Embryonic facial prominence (tissue), 1 donor: ENCODE results near the gene ARHGEF12.

ENCODE experiments used
- DNase-seq: peaks from one replicate; pipeline ENCODE4 v3.0.0-alpha.2; 2016; ENCODE audit errors: extremely low spot score

The ARHGEF12 gene

DNA sequence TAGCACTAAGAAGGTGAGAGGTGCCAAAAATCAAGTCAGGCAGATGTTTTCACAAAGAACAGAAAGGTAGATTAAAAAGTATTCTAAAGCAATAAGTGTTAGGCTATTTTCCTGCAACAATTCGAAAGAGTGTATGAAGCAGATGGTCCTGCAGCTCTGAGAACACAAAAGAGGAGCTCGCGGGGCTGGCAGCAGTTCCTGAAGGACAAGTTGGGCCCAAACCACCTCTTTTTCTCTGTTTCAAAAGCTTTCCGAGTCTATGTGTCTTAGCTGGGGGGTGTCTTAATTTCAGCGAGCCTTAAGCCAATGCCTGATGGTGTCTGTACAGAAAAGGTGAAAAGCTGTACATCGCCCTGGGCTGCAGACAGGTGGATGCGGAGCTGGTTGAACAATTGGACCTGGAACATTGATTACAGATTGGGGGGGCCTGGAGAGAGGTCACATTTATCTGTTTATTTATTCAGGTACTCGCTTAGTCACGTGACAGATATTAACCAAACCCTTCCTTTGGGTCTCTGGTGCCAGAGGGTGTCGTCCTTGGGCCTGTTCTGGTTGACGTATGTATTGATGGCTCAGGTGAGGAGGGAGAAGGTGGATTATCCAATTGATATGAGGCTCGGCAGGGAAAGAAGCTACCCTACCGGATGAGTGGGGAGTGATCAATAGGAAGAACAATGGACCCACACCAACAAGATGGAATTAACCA lies 200.0 kb downstream of the ARHGEF12 start:
- DNase-seq = no peak

DNA sequence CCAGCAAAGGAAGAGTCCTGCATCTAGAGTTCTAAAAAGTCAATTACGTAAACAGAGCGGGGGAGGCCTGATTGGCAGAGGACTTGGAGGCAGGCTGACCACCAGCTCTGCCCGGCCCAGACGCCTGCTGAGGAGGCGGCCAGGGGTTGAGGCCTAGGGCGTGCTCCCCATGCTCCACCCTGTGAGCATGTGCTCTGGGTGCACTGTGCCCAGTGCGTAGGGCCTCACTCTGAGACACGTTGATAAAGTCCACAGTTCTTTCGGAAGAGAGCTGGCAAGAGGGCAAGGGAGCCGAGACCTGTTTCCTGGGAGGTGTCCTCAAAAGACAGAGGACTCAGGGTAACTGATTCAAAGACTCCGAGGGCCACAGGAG lies 200.6 kb downstream of the ARHGEF12 start:
- no peak for DNase-seq

DNA sequence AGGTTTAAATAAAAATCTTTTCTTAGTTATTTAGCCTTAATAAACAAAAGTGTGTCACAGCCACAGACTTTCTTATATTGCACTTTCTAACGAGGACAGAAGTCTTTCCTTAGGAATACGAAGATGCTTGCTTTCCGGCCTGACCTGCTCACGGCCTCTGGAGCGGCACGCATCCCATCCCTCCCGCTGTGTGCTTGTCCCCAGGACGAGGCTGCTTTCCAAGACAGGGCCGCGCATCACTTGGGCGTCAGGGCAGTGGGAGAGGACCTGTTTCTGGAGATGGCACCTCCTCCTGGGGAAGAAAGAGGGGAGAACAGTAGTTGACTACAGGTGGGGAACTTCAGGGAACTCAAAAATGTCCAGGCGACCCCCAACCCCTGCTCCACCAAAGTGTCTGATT lies 201.8 kb downstream of the ARHGEF12 start:
- DNase-seq = no peak

DNA sequence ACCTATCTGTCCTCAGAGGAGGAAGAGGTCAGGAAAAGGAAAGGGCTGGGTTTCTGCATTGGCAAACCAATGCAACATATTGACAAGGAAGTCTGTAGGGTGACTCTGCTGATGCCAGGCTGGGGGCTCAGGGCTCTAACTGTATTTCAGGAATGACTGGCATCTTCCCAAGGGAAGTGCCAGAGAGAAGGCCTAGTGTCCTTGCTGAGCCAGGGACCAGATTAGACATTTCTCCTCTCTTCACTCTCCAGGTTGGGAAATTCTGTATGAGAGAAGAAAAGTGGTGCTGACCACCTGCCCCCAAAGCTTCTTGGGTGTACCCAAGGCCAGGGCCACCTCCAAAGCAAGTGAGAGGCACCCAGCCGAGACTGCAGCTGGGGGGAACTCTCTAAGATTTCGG lies 202.5 kb downstream of the ARHGEF12 start:
- DNase-seq = no peak
